ENCODE results near the gene MLLT10. TPM values are rescaled to one million over a fixed set of nuclear protein-coding genes. Genes with fewer than 3 reads are reported as not detected.
"Not testable (repeated sequence)": the region's sequence is repeated elsewhere in the genome, so short reads cannot be mapped to it uniquely, and the experiment has no call there.

Gene MLLT10
- total RNA-seq, 1 donor from 2014 or later = 32.3 TPM

DNA sequence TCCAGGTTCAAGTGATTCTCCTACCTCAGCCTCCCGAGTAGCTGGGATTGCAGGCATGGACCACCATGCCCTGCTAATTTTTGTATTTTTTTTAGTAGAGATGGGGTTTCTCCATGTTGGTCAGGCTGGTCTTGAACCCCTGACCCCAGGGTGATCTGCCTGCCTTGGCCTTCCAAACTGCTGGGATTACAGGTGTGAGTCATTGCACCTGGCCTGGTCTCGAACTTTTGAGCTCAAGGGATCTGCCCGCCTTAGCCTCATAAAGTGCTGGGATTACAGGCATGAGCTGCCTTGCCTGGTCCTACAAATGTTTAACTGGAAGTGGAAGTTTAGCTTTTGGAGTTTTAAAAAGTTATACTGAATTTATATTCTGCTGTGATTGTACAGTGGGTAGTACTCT lies 2.8 kb downstream of the MLLT10 start:
- Histone ChIP-seq H3K36me3 (ENCODE audit: control insufficient read depth, insufficient read depth, low read length) (no peaks in the 10 kb centered on the region), H3K4me3 (ENCODE audit: low read depth, low read length) (no peak overlapping the region), H3K27me3 (ENCODE audit: control insufficient read depth, insufficient read depth, low read length) (no peaks in the 10 kb centered on the region)
- TF ChIP-seq, protein P1, sequence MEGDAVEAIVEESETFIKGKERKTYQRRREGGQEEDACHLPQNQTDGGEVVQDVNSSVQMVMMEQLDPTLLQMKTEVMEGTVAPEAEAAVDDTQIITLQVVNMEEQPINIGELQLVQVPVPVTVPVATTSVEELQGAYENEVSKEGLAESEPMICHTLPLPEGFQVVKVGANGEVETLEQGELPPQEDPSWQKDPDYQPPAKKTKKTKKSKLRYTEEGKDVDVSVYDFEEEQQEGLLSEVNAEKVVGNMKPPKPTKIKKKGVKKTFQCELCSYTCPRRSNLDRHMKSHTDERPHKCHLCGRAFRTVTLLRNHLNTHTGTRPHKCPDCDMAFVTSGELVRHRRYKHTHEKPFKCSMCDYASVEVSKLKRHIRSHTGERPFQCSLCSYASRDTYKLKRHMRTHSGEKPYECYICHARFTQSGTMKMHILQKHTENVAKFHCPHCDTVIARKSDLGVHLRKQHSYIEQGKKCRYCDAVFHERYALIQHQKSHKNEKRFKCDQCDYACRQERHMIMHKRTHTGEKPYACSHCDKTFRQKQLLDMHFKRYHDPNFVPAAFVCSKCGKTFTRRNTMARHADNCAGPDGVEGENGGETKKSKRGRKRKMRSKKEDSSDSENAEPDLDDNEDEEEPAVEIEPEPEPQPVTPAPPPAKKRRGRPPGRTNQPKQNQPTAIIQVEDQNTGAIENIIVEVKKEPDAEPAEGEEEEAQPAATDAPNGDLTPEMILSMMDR (IDR thresholded peaks at IDR 0.05; ENCODE audit: insufficient read depth, low read length, poor library complexity, severe bottlenecking) = no peak
- DNase-seq (ENCODE audit: low read depth) = no peak

DNA sequence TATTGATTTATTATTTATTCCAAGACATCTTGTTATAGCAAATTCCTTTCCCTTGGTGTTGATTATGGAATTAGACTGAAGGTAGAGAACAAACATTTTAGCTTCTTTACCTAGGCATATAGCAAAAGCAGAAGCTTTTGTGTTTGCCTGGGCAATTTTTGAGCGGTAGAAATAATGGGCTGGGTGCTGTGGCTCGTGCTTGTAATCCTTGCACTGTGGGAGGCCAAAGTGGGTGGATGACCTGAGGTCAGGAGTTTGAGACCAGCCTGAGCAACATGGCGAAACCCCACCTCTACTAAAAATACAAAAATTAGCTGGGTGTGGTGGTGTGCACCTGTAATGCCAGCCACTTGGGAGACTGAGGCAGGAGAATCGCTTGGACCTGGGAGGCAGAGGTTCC lies 6.7 kb downstream of the MLLT10 start:
- not testable (repeated sequence) for H3K36me3 ChIP-seq (ENCODE audit: control insufficient read depth, insufficient read depth, low read length); H3K4me3 ChIP-seq (ENCODE audit: low read depth, low read length); DNase-seq (ENCODE audit: low read depth); H3K27me3 ChIP-seq (ENCODE audit: control insufficient read depth, insufficient read depth, low read length)

DNA sequence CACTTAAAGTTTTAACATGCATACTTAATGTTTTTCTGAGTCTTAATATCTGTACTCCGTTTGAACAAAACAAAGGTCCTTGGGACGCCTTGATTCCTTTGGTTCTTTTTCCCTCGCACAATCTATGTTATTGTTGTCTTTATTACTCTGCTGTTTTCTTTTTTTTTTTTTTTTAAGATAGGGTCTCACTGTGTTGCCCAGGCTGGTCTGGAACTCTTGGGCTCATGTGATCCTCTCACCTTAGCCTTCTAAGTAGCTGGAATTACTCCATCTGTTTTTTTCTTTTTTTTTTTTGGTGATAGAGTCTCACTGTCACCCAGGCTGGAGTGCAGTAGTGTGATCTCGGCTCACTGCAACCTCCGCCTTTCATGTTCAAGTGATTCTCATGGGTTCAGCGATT lies 13.2 kb downstream of the MLLT10 start:
- DNase-seq (ENCODE audit: low read depth) = no peak
- TF ChIP-seq, protein P1 (IDR thresholded peaks at IDR 0.05; ENCODE audit: insufficient read depth, low read length, poor library complexity, severe bottlenecking) = no peak
- no peaks in the 10 kb centered on the region for H3K36me3 ChIP-seq (ENCODE audit: control insufficient read depth, insufficient read depth, low read length)
- no peak overlapping the region for H3K4me3 ChIP-seq (ENCODE audit: low read depth, low read length)
- no peaks in the 10 kb centered on the region for H3K27me3 ChIP-seq (ENCODE audit: control insufficient read depth, insufficient read depth, low read length)

DNA sequence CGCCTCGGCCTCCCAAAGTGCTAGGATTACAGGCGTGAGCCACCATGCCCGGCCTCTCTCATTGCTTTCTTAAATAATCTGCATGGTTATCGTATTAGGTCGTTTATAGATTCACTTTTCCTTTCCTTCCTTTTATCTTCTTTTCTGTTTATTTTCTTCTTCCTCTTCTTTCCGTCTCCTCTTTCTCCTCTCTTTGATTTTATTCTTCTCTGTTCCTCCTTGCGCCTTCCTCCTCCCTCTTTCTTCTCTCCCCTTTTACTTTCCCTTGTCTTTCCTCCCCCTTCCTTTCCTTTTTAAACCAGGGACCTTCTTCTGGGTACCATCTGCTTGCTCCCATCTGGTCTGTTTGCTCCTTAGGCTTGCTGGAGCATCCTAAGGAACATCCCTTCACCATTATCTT lies 18.6 kb downstream of the MLLT10 start:
- no peak overlapping the region for H3K4me3 ChIP-seq (ENCODE audit: low read depth, low read length)
- TF ChIP-seq, protein P1 (IDR thresholded peaks at IDR 0.05; ENCODE audit: insufficient read depth, low read length, poor library complexity, severe bottlenecking) = no peak
- H3K36me3 ChIP-seq (ENCODE audit: control insufficient read depth, insufficient read depth, low read length) = no peaks in the 10 kb centered on the region
- H3K27me3 ChIP-seq (ENCODE audit: control insufficient read depth, insufficient read depth, low read length) = no peaks in the 10 kb centered on the region
- DNase-seq (ENCODE audit: low read depth) = no peak

DNA sequence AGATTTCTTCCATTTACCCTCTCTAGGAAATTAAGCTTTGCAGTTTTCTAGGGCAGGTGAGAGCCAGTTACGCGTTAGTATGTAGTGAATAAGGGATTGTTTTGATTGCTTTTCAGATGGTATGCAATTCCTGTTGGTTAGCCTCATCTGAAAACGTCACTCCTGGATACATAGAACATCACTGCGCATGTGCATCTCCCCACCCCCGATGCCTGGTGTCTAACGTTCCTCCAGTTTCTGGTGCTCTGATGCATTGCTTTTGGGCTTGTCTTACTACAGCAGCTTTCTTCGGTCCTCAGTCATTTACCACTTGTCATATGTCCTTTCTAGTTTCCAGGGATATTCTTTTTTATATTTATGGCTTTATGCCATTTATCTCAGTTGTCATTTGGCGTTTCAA lies 22.5 kb downstream of the MLLT10 start:
- no peak for DNase-seq (ENCODE audit: low read depth)
- no peak overlapping the region for H3K4me3 ChIP-seq (ENCODE audit: low read depth, low read length)
- H3K36me3 ChIP-seq (ENCODE audit: control insufficient read depth, insufficient read depth, low read length) = no peaks in the 10 kb centered on the region

DNA sequence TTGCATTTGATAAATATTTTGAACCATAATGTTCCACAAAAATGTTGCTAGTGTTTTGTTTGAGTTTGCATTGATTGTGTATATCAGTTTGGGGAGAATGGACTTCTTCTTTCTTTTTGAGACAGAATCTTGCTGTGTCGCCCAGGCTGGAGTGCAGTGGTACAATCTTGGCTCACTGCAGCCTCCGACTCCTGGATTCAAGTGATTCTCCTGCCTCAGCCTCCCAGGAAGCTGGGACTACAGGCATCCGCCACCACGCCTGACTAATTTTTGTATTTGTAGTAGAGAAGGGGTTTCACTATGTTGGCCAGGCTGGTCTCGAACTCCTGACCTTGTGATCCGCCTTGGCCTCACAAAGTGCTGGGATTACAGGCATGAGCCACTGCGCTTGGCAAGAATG lies 25.0 kb downstream of the MLLT10 start:
- not testable (repeated sequence) for H3K4me3 ChIP-seq (ENCODE audit: low read depth, low read length); H3K36me3 ChIP-seq (ENCODE audit: control insufficient read depth, insufficient read depth, low read length); H3K27me3 ChIP-seq (ENCODE audit: control insufficient read depth, insufficient read depth, low read length); DNase-seq (ENCODE audit: low read depth)

More for the DNA sequence above, 22.5 kb downstream of the MLLT10 start:
- H3K27me3 ChIP-seq (ENCODE audit: control insufficient read depth, insufficient read depth, low read length) = no peaks in the 10 kb centered on the region
- TF ChIP-seq, protein P1 (IDR thresholded peaks at IDR 0.05; ENCODE audit: insufficient read depth, low read length, poor library complexity, severe bottlenecking) = no peak

DNA sequence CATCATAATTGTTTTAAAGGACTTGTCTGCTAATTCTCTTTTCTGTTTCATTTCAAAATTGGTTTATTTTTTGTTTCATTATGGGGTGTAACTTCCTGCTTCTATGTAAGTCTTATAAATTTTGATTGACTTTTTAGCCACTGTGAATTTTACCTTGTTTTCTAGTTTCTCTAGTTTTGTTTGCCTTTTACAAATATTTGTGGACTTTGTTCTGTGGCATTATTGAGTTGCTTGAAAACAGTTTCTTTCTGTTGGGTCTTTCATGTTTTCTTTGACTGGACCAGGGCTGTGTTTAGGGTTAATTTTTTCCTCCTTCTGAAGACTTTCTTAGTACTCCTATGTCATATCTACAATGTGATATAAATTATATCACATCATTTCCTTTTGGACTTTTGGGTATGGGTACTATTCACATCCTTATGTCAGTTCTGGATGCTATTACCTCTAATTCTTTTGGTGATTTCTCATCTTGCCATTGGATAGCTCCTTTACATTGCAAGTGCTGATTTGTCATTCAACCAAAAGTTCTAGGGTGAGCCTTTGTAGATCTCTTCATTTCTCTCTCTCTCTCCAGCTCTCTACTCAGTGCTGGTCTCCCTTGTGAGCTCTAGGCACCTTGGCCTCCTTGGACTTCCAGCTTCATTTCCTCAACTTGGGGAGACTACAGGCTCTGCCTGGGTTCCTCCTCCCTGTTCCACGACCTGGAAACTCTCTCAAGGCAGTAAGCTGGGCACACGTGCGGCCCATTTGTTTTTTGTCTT lies 36.9 kb downstream of the MLLT10 start:
- H3K27me3 ChIP-seq (ENCODE audit: control insufficient read depth, insufficient read depth, low read length) = no peaks in the 10 kb centered on the region
- TF ChIP-seq, protein P1 (IDR thresholded peaks at IDR 0.05; ENCODE audit: insufficient read depth, low read length, poor library complexity, severe bottlenecking) = no peak
- no peak overlapping the region for H3K4me3 ChIP-seq (ENCODE audit: low read depth, low read length)
- no peaks in the 10 kb centered on the region for H3K36me3 ChIP-seq (ENCODE audit: control insufficient read depth, insufficient read depth, low read length)
- DNase-seq (ENCODE audit: low read depth) = no peak
